HEK293 (cell line): ENCODE results near the gene GTF3C5.
"Not testable (repeated sequence)": the region's sequence is repeated elsewhere in the genome, so short reads cannot be mapped to it uniquely, and the experiment has no call there.

Experiments
- CTCF ChIP-seq: fragments of 450-650 bp; formaldehyde crosslinking; IDR thresholded peaks from 2 replicates; pipeline ENCODE4 v1.5.1; 2016; ENCODE audit warnings: missing biosample characterization, missing genetic modification characterization
- HIC1 ChIP-seq: fragments of 450-650 bp; formaldehyde crosslinking; IDR thresholded peaks from 2 replicates; pipeline ENCODE4 v1.5.1; 2016; ENCODE audit warnings: missing biosample characterization, missing genetic modification characterization
- REST ChIP-seq: fragments of 450-650 bp; formaldehyde crosslinking; IDR thresholded peaks from 2 replicates; pipeline ENCODE4 v1.5.1; 2016; ENCODE audit warnings: missing biosample characterization, missing genetic modification characterization
- ZBTB20 ChIP-seq: fragments of 450-650 bp; formaldehyde crosslinking; IDR thresholded peaks from 2 replicates; pipeline ENCODE4 v1.5.1; 2016; ENCODE audit warnings: missing biosample characterization, missing genetic modification characterization
- ZFP37 ChIP-seq: fragments of 450-650 bp; formaldehyde crosslinking; IDR thresholded peaks from 2 replicates; pipeline ENCODE4 v1.5.1; 2016; ENCODE audit warnings: missing biosample characterization, missing genetic modification characterization
- ZNF174 ChIP-seq: fragments of 450-650 bp; formaldehyde crosslinking; IDR thresholded peaks from 2 replicates; pipeline ENCODE4 v1.5.0; 2017; ENCODE audit warnings: missing biosample characterization, mild to moderate bottlenecking, missing genetic modification characterization
- ZNF184 ChIP-seq: fragments of 450-650 bp; IDR thresholded peaks from 2 replicates; pipeline ENCODE4 v1.5.1; 2018; ENCODE audit warnings: missing biosample characterization, mild to moderate bottlenecking, missing genetic modification characterization
- ZNF280C ChIP-seq: fragments of 450-650 bp; formaldehyde crosslinking; IDR thresholded peaks from 2 replicates; pipeline ENCODE4 v1.5.1; 2016; ENCODE audit warnings: missing biosample characterization, missing genetic modification characterization
- ZNF561 ChIP-seq: fragments of 450-650 bp; IDR thresholded peaks from 2 replicates; pipeline ENCODE4 v1.5.1; 2018; ENCODE audit warnings: missing biosample characterization, missing genetic modification characterization, borderline replicate concordance
- ZNF639 ChIP-seq: fragments of 450-650 bp; formaldehyde crosslinking; IDR thresholded peaks from 2 replicates; pipeline ENCODE4 v1.5.1; 2016; ENCODE audit warnings: missing biosample characterization, missing genetic modification characterization

GRCh38 chr9:133040892-133041479, 10.2 kb downstream of the GTF3C5 start:
- not testable (repeated sequence) for TF ChIP-seq ZNF174 (tag by site-specific recombination); CTCF; ZNF280C (tag by site-specific recombination); ZFP37 (tag by site-specific recombination); ZNF561 (tag by site-specific recombination); ZNF639; ZBTB20 (tag by site-specific recombination); HIC1 (tag by site-specific recombination); ZNF184 (tag by site-specific recombination); REST
